WTC11 (cell line): ENCODE results near the gene STAP2. TPM values are rescaled to one million over a fixed set of nuclear protein-coding genes. Genes with fewer than 3 reads are reported as not detected.

Experiments
- ATAC-seq: fragments of 200-7000 bp; cut with Tn5 transposase; 2 replicates; pipeline ENCODE4 v1.10.0; 2021; ENCODE audit warnings: mild to moderate bottlenecking, moderate library complexity
- CTCF ChIA-PET: fragments of 300-600 bp; sonication (Branson Sonifier 250); formaldehyde crosslinking; loops from one replicate; lab custom pipeline; 2021; ENCODE audit warnings: antibody characterized with exemption; lab: Charles Lee
- POLR2A ChIA-PET: fragments of 350-600 bp; sonication (Branson Sonifier 250); formaldehyde crosslinking; loops from one replicate; lab custom pipeline; 2021; ENCODE audit warnings: antibody characterized with exemption; lab: Charles Lee
- DNase-seq: peaks from one replicate; pipeline ENCODE4 v3.0.0; 2021; ENCODE audit warnings: low spot score
- H3K27ac Mint-ChIP-seq: 2 replicates; pipeline ENCODE4 v1.8.0; 2021; ENCODE audit warnings: mixed read lengths
- H3K27me3 Mint-ChIP-seq: 2 replicates; pipeline ENCODE4 v1.8.0; 2021; ENCODE audit warnings: low read depth, mild to moderate bottlenecking, moderate library complexity, mixed read lengths
- H3K36me3 Mint-ChIP-seq: 2 replicates; pipeline ENCODE4 v1.8.0; 2021; ENCODE audit warnings: mixed read lengths
- H3K4me1 Mint-ChIP-seq: 2 replicates; pipeline ENCODE4 v1.8.0; 2022; ENCODE audit warnings: mixed read lengths
- H3K4me3 Mint-ChIP-seq: 2 replicates; pipeline ENCODE4 v1.8.0; 2021; ENCODE audit warnings: mild to moderate bottlenecking, moderate library complexity, mixed read lengths
- H3K9me3 Mint-ChIP-seq: 2 replicates; pipeline ENCODE4 v1.8.0; 2021; ENCODE audit warnings: mixed read lengths
- ARID4B ChIP-seq: sonication (generic); formaldehyde crosslinking; IDR thresholded peaks from 2 replicates; pipeline ENCODE4 v1.8.0; 2023; ENCODE audit warnings: missing genetic modification reagents, mild to moderate bottlenecking, borderline replicate concordance
- ATF2 ChIP-seq: sonication (generic); formaldehyde crosslinking; IDR thresholded peaks from 2 replicates; pipeline ENCODE4 v1.8.1; 2022; ENCODE audit warnings: low read depth, missing genetic modification reagents, borderline replicate concordance
- CDX4 ChIP-seq: fragments of 250-450 bp; sonication (Bioruptor Pico); IDR thresholded peaks from 2 replicates; pipeline ENCODE4 v1.9.0; 2021; ENCODE audit warnings: moderate library complexity, mild to moderate bottlenecking, inconsistent platforms, borderline replicate concordance
- CREB1 ChIP-seq: sonication (generic); formaldehyde crosslinking; IDR thresholded peaks from 2 replicates; pipeline ENCODE4 v1.8.0; 2023; ENCODE audit warnings: mild to moderate bottlenecking, missing genetic modification reagents
- FOXJ3 ChIP-seq: sonication (generic); formaldehyde crosslinking; IDR thresholded peaks from 2 replicates; pipeline ENCODE4 v1.9.0; 2021; ENCODE audit warnings: missing genetic modification reagents, mild to moderate bottlenecking, borderline replicate concordance
- GRHL2 ChIP-seq: fragments of 250-450 bp; sonication (Bioruptor Pico); IDR thresholded peaks from 2 replicates; pipeline ENCODE4 v1.8.0; 2022; ENCODE audit warnings: mild to moderate bottlenecking, moderate library complexity; ENCODE audit not compliant: insufficient replicate concordance, severe bottlenecking
- HMGXB4 ChIP-seq: sonication (generic); formaldehyde crosslinking; IDR thresholded peaks from 2 replicates; pipeline ENCODE4 v1.8.1; 2023; ENCODE audit warnings: mild to moderate bottlenecking, moderate library complexity, missing genetic modification reagents
- JUN ChIP-seq: sonication (generic); formaldehyde crosslinking; IDR thresholded peaks from 2 replicates; pipeline ENCODE4 v1.8.0; 2023; ENCODE audit warnings: mild to moderate bottlenecking, missing genetic modification reagents
- MAX ChIP-seq: sonication (generic); formaldehyde crosslinking; IDR thresholded peaks from 2 replicates; pipeline ENCODE4 v1.8.0; 2022; ENCODE audit warnings: mild to moderate bottlenecking, missing genetic modification reagents
- MYBL2 ChIP-seq: sonication (generic); formaldehyde crosslinking; IDR thresholded peaks from 2 replicates; pipeline ENCODE4 v1.8.1; 2023; ENCODE audit warnings: mild to moderate bottlenecking, moderate library complexity, missing genetic modification reagents
- NR2C2 ChIP-seq: sonication (generic); formaldehyde crosslinking; IDR thresholded peaks from 2 replicates; pipeline ENCODE4 v1.8.0; 2022; ENCODE audit warnings: mild to moderate bottlenecking, missing genetic modification reagents
- NR3C1 ChIP-seq: sonication (generic); formaldehyde crosslinking; conservative IDR thresholded peaks from 2 replicates; pipeline ENCODE4 v1.8.1; 2023; ENCODE audit warnings: low read depth, mild to moderate bottlenecking, missing genetic modification reagents
- SMAD4 ChIP-seq: sonication (generic); formaldehyde crosslinking; IDR thresholded peaks from 2 replicates; pipeline ENCODE4 v1.8.0; 2022; ENCODE audit warnings: mild to moderate bottlenecking, missing genetic modification reagents
- STAT6 ChIP-seq: sonication (generic); formaldehyde crosslinking; conservative IDR thresholded peaks from 2 replicates; pipeline ENCODE4 v1.8.1; 2023; ENCODE audit warnings: mild to moderate bottlenecking, low read depth, missing genetic modification reagents, moderate library complexity
- TEAD4 ChIP-seq: sonication (generic); formaldehyde crosslinking; IDR thresholded peaks from 2 replicates; pipeline ENCODE4 v1.8.0; 2022; ENCODE audit warnings: mild to moderate bottlenecking, missing genetic modification reagents
- ZNF396 ChIP-seq: fragments of 250-450 bp; sonication (Bioruptor Pico); IDR thresholded peaks from 2 replicates; pipeline ENCODE4 v1.8.0; 2021; ENCODE audit warnings: mild to moderate bottlenecking, moderate library complexity, borderline replicate concordance
- ZNF425 ChIP-seq: fragments of 250-450 bp; sonication (Bioruptor Pico); conservative IDR thresholded peaks from 2 replicates; pipeline ENCODE4 v1.9.0; 2021; ENCODE audit warnings: mild to moderate bottlenecking
- ZNF671 ChIP-seq: fragments of 250-450 bp; sonication (Bioruptor Pico); IDR thresholded peaks from 2 replicates; pipeline ENCODE4 v1.8.0; 2021; ENCODE audit warnings: mild to moderate bottlenecking
- total RNA-seq: library from RNA; stranded (reverse); gene quantifications from 3 replicates; pipeline ENCODE4 v1.2.3, GENCODE V29; 2021

The STAP2 gene
- total RNA-seq, 1 experiment from 2014 or later: 18.2 TPM

GRCh38 chr19:4357921-4358326 is 19.3 kb upstream of the STAP2 start:
- Mint-ChIP-seq H3K27me3 (no peaks in the 10 kb centered on the region), H3K36me3 (no peaks in the 10 kb centered on the region; the same call in 1 of the 2 replicates), H3K9me3 (no peaks in the 10 kb centered on the region), H3K4me1 (peaks cover 7% of the 10 kb centered on the region), H3K27ac (no peak overlapping the region; the same call in 1 of the 2 replicates)
- ATAC-seq (no peak), DNase-seq (no peak)
- no peak for TF ChIP-seq ATF2
- TF ChIP-seq GRHL2 (CRISPR knock-in tag): no peak
- no peak for TF ChIP-seq STAT6
- TF ChIP-seq HMGXB4: no peak
- TF ChIP-seq MAX (CRISPR knock-in tag): no peak
- no peak for TF ChIP-seq ZNF396 (CRISPR knock-in tag)
- TF ChIP-seq MYBL2 (CRISPR knock-in tag): no peak
- TF ChIP-seq, all 79 proteins: peak for 0
- H3K4me3 Mint-ChIP-seq: no peak overlapping the region
- POLR2A ChIA-PET: interaction anchor here (0.6 kb wide), 1 partner anchor 11 kb away, joined by 4 read pairs; no protein-coding TSS in a partner anchor
- CTCF ChIA-PET: interaction anchor here (1.1 to 8.3 kb wide), 3 partner anchors 43 to 90 kb away, joined by 3 to 70 read pairs (median 3); no protein-coding TSS in a partner anchor

- DNase-seq (no peak), ATAC-seq (no peak)
- Mint-ChIP-seq H3K4me3 (no peak overlapping the region), H3K27ac (no peak overlapping the region), H3K9me3 (no peaks in the 10 kb centered on the region), H3K27me3 (no peaks in the 10 kb centered on the region), H3K4me1 (peaks cover 7% of the 10 kb centered on the region), H3K36me3 (no peaks in the 10 kb centered on the region; the same call in 1 of the 2 replicates)
- POLR2A ChIA-PET: no interaction called here
- CTCF ChIA-PET: interaction anchor here (0.5 to 8.3 kb wide), 4 partner anchors 44 to 115 kb away, joined by 3 to 70 read pairs (median 4); no protein-coding TSS in a partner anchor
- TF ChIP-seq JUN: no peak
- no peak for TF ChIP-seq CREB1 (CRISPR knock-in tag)
- TF ChIP-seq TEAD4 (CRISPR knock-in tag): no peak
- TF ChIP-seq ZNF671 (CRISPR knock-in tag): no peak
- no peak for TF ChIP-seq ZNF425 (CRISPR knock-in tag)
- TF ChIP-seq SMAD4 (CRISPR knock-in tag): no peak
- TF ChIP-seq NR2C2 (CRISPR knock-in tag): no peak
- no peak for TF ChIP-seq FOXJ3 (CRISPR knock-in tag)
- no peak for TF ChIP-seq NR3C1 (CRISPR knock-in tag)
- no peak for TF ChIP-seq ARID4B (CRISPR knock-in tag)
- no peak for TF ChIP-seq CDX4 (CRISPR knock-in tag)
These were observed 18.6 kb upstream of the STAP2 start for GRCh38 chr19:4357095-4357797.
